Ishikawa (cell line): ENCODE data around the gene ZNF845.

Experiments used
- CEBPB ChIP-seq: IDR thresholded peaks from 2 replicates; pipeline ENCODE4 v1.6.1; 2012
- CREB1 ChIP-seq: IDR thresholded peaks from 2 replicates; pipeline ENCODE4 v1.6.1; 2012; ENCODE audit warnings: low read depth
- EGR1 ChIP-seq: IDR thresholded peaks from 2 replicates; pipeline ENCODE4 v1.6.1; 2012
- EP300 ChIP-seq: IDR thresholded peaks from 2 replicates; pipeline ENCODE4 v1.6.1; 2012; ENCODE audit warnings: borderline replicate concordance
- FOXM1 ChIP-seq: IDR thresholded peaks from 2 replicates; pipeline ENCODE4 v1.6.1; 2012; ENCODE audit warnings: low read depth, borderline replicate concordance
- MAX ChIP-seq: IDR thresholded peaks from 2 replicates; pipeline ENCODE4 v1.6.1; 2012
- NFIC ChIP-seq: IDR thresholded peaks from 2 replicates; pipeline ENCODE4 v1.6.1; 2012
- RAD21 ChIP-seq: IDR thresholded peaks from 2 replicates; pipeline ENCODE4 v1.6.1; 2012; ENCODE audit warnings: low read depth
- REST ChIP-seq: IDR thresholded peaks from 2 replicates; pipeline ENCODE4 v1.6.1; 2012; ENCODE audit warnings: low read depth, mild to moderate bottlenecking
- TAF1 ChIP-seq: IDR thresholded peaks from 2 replicates; pipeline ENCODE4 v1.6.1; 2012; ENCODE audit warnings: low read depth, mild to moderate bottlenecking
- TCF12 ChIP-seq: IDR thresholded peaks from 2 replicates; pipeline ENCODE4 v1.6.1; 2012; ENCODE audit warnings: low read depth
- TEAD4 ChIP-seq: IDR thresholded peaks from 2 replicates; pipeline ENCODE4 v1.6.1; 2012
- USF1 ChIP-seq: IDR thresholded peaks from 2 replicates; pipeline ENCODE4 v1.6.1; 2012
- YY1 ChIP-seq: IDR thresholded peaks from 2 replicates; pipeline ENCODE4 v1.6.1; 2012; ENCODE audit warnings: low read depth
- ZBTB7A ChIP-seq: IDR thresholded peaks from 2 replicates; pipeline ENCODE4 v1.6.1; 2012; ENCODE audit warnings: low read depth

The ZNF845 gene

DNA sequence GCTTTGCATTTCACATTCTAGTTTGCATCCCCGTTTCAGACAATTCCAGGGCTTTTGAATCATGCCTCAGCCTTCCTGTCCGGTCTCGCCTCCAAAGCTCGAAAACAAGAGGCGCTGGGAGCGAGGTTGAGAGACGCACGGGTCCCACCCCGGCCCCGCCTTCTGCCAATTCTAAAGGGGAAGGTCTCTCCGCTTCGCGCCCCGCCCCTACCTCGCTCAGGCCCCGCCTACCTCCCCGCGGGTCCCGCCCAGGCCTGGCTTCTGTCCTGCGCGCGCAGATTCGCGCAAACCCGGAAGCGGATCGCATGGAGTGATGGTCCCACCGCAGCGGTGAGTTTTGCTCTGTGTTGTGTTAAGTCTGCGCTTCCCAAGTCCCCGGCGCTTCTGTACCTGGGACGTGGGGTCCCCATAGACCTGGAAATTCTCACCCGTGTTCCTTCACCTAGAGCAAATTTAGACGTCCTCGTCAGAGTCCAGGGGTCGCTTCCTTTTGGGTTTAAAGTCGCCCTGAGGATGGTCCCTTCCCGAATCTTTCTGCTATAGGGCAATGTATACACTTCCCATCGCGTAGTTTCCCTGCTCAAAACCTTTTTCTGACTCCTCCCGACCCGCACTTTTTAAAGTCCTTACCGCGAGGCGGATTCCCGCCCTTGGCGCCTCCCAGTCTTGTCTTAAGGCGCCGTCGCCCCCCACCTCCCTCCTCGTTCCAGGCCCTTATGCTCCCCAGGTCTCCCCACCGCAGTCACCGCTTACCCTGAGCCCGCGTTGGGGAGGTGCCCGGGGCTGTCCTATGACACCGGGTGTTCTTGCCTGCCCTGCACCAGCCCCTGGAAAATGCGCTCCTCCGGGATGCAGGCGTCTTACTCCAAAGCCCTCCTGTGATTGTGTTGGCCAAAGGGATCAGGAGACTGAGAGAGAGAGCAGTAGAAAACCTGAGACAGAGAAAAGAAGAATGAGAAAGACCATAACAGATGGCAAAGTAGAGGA, at the start of gene ZNF845:
Gene ZNF845, plus strand, starts transcription at position 287 of the 987 bp plus-strand sequence. CDS start 7,559 bp downstream, outside the sequence.
- 0 out of 2 replicates have a peak, but pooled peaks have one; percentile 29 for TF ChIP-seq MAX
- TF ChIP-seq TAF1: peak; percentile 63
- TF ChIP-seq TEAD4: no peak
- no peak for TF ChIP-seq EGR1
- no peak for TF ChIP-seq NFIC
- no peak for TF ChIP-seq YY1
- TF ChIP-seq ZBTB7A: no peak
- no peak for TF ChIP-seq REST
- no peak for TF ChIP-seq CREB1
- no peak for TF ChIP-seq USF1
- no peak for TF ChIP-seq CEBPB
- TF ChIP-seq EP300: no peak
- no peak for TF ChIP-seq TCF12
- TF ChIP-seq RAD21: no peak
- TF ChIP-seq FOXM1: no peak

DNA sequence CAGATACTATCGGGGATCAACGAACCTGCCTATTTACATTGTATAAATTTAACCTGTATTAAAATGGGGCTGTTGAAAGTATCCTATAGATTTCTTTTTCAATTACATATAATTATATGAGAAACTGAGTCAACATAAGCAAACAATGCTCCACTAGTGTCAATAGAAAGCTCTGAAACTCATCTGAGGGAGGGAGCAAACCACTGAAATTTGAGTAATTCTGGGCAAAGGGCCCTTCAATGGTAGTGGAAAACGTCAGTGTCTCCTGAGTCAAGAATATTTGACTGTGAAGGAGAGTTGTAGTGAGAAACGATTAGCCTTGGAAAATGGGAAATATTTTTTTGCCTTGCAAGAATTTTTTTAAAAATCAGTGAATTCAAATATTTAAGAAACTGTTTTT, 48.5 kb upstream of the ZNF845 start:
- TF ChIP-seq USF1 (no peak), RAD21 (no peak), TAF1 (no peak), CREB1 (no peak), MAX (no peak), FOXM1 (no peak), REST (no peak), EP300 (no peak), ZBTB7A (no peak), YY1 (no peak), TEAD4 (no peak), NFIC (no peak), CEBPB (no peak), TCF12 (no peak), EGR1 (no peak)

DNA sequence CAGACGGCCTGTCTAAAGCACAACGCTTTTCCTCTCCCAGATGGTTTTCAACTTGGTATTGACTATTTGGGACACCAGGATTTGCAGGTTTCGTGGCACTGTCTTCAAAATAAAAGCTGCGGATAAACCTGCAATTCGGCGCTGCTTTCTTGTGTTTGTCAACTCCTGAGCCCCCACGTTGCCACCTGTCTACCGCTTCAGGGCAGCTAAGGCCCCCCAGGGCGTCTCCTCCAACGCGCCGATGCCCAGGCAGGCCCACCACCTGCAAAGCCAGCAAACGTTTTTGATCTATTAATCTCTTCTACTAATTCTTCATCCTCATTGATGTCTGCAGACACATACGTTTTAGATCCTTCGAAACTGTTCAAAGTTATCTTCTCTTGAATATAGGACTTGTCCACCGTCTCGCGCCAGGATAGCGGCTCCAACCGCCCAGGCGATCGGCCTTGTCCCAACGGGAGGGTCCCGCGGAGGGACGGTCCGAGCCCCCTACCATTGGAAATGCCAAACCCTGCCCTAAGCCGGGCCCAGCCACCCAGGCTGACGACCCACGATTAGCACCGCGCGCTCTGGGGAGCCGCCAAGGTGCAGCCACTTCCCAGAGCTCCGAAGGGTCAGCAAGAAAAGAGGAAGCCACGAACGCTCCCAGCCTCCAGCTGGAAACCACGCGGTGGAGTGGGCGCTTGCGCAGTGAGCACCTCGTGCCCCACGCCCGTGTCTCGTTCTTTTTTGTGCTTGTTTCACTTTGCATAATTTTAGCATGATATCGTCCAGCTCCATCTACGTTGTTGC, 42.6 kb upstream of the ZNF845 start:
- TF ChIP-seq TCF12 (no peak), RAD21 (no peak), EP300 (no peak), YY1 (no peak), CEBPB (no peak), CREB1 (no peak)

DNA sequence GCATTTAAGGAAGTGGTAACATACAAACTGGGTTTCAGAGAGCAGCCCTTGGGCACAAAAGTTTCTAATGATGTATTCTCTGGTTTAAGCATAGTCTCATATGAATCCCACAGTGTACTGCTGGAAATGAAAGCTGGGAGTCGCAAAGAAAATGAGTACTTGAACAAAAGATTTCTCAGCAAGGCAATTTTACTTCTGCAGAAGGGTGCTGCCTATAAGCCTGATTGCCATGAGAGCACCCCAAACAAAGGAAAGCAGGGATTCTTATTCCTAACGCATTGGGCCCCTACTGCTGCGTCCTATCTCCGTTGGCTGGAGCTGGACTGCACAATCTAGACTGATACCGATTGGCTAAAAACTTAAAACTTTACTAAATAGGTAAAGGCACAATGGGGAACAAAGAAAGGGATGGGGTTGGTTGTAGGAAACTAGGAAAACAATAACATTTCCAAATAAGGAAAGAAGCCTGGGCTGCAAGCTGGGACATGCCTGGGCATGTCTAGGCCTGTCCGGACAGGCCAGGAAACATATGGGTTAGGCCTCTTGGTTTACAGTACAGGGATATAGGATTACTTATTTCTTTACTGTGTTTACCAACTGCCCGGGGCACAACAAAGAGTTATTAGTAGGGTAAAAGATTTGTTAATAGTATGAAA, 38.6 kb upstream of the ZNF845 start:
- 0 out of 2 replicates have a peak, but pooled peaks have one; percentile 16 for TF ChIP-seq TCF12
- TF ChIP-seq USF1: no peak

- no peak for TF ChIP-seq CREB1
- no peak for TF ChIP-seq TEAD4
- peak; percentile 32; the same call in 1 of the 2 replicates for TF ChIP-seq RAD21
These were observed 25.2 kb upstream of the ZNF845 start for GRCh38 chr19:53308339-53308811.
